A549 (cell line): ENCODE data around the gene DSCAML1.

ENCODE experiments used
- CTCF ChIP-seq: fragments of >200 bp; sonication (Bioruptor Twin); formaldehyde crosslinking; IDR thresholded peaks from 3 replicates; pipeline ENCODE4 v1.5.1; 2016
- E2F6 ChIP-seq: IDR thresholded peaks from 2 replicates; pipeline ENCODE4 v1.6.1; 2012; ENCODE audit warnings: low read depth, borderline replicate concordance
- ESRRA ChIP-seq: fragments of 150-350 bp; IDR thresholded peaks from 2 replicates; pipeline ENCODE4 v1.6.1; 2014; ENCODE audit warnings: mild to moderate bottlenecking, low read length, borderline replicate concordance
- MAZ ChIP-seq: fragments of 150-350 bp; IDR thresholded peaks from 2 replicates; pipeline ENCODE4 v1.6.1; 2014; ENCODE audit warnings: antibody characterized with exemption, low read depth, low read length, borderline replicate concordance
- POLR2A ChIP-seq: IDR thresholded peaks from 2 replicates; pipeline ENCODE4 v1.6.1; 2012; ENCODE audit warnings: mild to moderate bottlenecking, low read length
- TP53 ChIP-seq: fragments of 250-450 bp; sonication (Bioruptor Pico); IDR thresholded peaks from 2 replicates; pipeline ENCODE4 v1.5.0; 2021; ENCODE audit warnings: mild to moderate bottlenecking, moderate library complexity
- USF2 ChIP-seq: fragments of 450-650 bp; IDR thresholded peaks from 2 replicates; pipeline ENCODE4 v1.6.1; 2014; ENCODE audit warnings: antibody characterized with exemption

GRCh38 chr11:117511483-117511930 is 285.5 kb downstream of the DSCAML1 start:
- TF ChIP-seq USF2: no peak
- no peak for TF ChIP-seq TP53 (CRISPR knock-in tag)
- TF ChIP-seq ESRRA: no peak
- TF ChIP-seq E2F6: no peak
- no peak for TF ChIP-seq CTCF
- TF ChIP-seq MAZ: no peak
- no peak for TF ChIP-seq POLR2A
